ENCODE measurements around the gene TMTC2.

TMTC2 gene

GRCh38 chr12:83150465-83151189, 463.9 kb downstream of the TMTC2 start:
- no peak for DNase-seq

GRCh38 chr12:83153177-83153576, 466.5 kb downstream of the TMTC2 start:
- no peak for DNase-seq

- DNase-seq, result no peak
Observed at GRCh38 chr12:83156815-83157214, 470.1 kb downstream of the TMTC2 start.

- no peak for DNase-seq
Observed at GRCh38 chr12:83157604-83158003, 470.9 kb downstream of the TMTC2 start.

GRCh38 chr12:83158613-83159207, 472.0 kb downstream of the TMTC2 start:
- no peak for DNase-seq

GRCh38 chr12:83161456-83161855, 474.8 kb downstream of the TMTC2 start:
- DNase-seq, result peak in 1 of 3 donors; percentile 1

- no peak for DNase-seq
Observed at GRCh38 chr12:83168751-83169150, 482.0 kb downstream of the TMTC2 start.

GRCh38 chr12:83172441-83172840, 485.7 kb downstream of the TMTC2 start:
- no peak for DNase-seq

- no peak for DNase-seq
Observed at GRCh38 chr12:83172866-83173649, 486.4 kb downstream of the TMTC2 start.

DNA sequence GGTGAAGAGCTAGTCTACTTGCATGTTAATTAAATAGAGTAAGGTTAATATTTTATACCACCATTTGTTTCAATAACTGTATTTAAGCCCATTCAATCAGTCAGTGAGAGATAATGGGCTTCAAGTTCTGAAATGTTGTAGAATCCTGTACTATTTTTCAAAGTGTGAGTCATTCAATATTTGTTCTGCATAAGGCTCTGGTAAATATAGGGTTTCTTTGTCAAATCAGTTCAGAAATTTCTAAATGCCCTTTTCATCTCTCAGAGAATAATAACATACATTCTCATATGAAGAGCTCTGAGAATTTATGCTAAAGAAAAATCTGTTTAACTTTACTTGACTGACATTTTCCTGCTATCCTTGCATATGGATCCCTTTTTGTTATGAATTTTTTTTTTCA, 493.3 kb downstream of the TMTC2 start:
- DNase-seq, result no peak

GRCh38 chr12:83181074-83181473, 494.4 kb downstream of the TMTC2 start:
- no peak for DNase-seq

DNA sequence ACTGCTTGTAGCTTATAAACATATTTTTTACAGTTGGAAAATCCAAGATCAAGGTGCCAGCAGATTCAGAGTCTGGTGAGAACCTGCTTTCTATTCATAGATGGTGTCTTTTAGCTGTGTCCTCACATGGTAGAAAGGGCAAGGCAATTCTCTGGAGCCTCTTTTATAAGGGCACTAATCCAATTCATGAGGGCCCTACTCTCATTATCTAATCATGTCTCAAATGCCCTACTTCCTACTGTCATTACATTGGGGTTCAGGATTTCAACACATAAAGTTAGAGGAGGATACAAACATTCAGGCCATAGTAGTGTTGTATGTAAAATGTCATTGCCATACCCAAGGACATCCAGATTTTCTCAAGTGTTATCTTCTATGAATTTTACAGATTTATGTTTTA, 496.4 kb downstream of the TMTC2 start:
- no peak for DNase-seq

All from suppressor macrophage treated with lipopolysaccharide for 1 hour (primary cell).